Activated T-cell treated with anti-CD3 and anti-CD28 coated beads, Interleukin-2, amount 50 U/mL, for 24 hours (primary cell): ENCODE measurements around the gene PLCB1.
A peak's percentile ranks its signal among the peaks of the same experiment; 100 is the strongest.

Experiments used
- DNase-seq: peaks from one replicate; pipeline ENCODE4 v3.0.0-alpha.2; 2020
- H3K27ac Mint-ChIP-seq: 2 replicates; pipeline ENCODE4 v1.8.0; 2020; ENCODE audit warnings: mild to moderate bottlenecking, mixed read lengths
- H3K27me3 Mint-ChIP-seq: 2 replicates; pipeline ENCODE4 v1.8.0; 2020; ENCODE audit warnings: mixed read lengths
- H3K36me3 Mint-ChIP-seq: 2 replicates; pipeline ENCODE4 v1.8.0; 2020; ENCODE audit warnings: low read depth, mixed read lengths
- H3K4me1 Mint-ChIP-seq: 2 replicates; pipeline ENCODE4 v1.8.0; 2020; ENCODE audit warnings: low read depth, mixed read lengths
- H3K4me3 Mint-ChIP-seq: 2 replicates; pipeline ENCODE4 v1.8.0; 2020; ENCODE audit warnings: mild to moderate bottlenecking, moderate library complexity, mixed read lengths
- H3K9me3 Mint-ChIP-seq: 2 replicates; pipeline ENCODE4 v1.8.0; 2020; ENCODE audit warnings: mixed read lengths

Gene PLCB1

GRCh38 chr20:8161264-8162071 is 29.4 kb downstream of the PLCB1 start:
- Mint-ChIP-seq H3K27me3 (peaks cover 3% of the 10 kb centered on the region), H3K36me3 (peaks cover 3% of the 10 kb centered on the region), H3K4me1 (peaks cover 16% of the 10 kb centered on the region), H3K9me3 (peaks cover 5% of the 10 kb centered on the region), H3K4me3 (no peak overlapping the region), H3K27ac (peak overlapping the region; percentile 51)
- no peak for DNase-seq

GRCh38 chr20:8162610-8163009 is 30.5 kb downstream of the PLCB1 start:
- H3K4me3 Mint-ChIP-seq, result no peak overlapping the region
- H3K27me3 Mint-ChIP-seq, result peaks cover 3% of the 10 kb centered on the region
- no peak overlapping the region for H3K27ac Mint-ChIP-seq
- no peak for DNase-seq
- H3K9me3 Mint-ChIP-seq, result peaks cover 5% of the 10 kb centered on the region
- H3K36me3 Mint-ChIP-seq, result peaks cover 3% of the 10 kb centered on the region
- peaks cover 7% of the 10 kb centered on the region for H3K4me1 Mint-ChIP-seq

- Mint-ChIP-seq H3K9me3 (peaks cover 4% of the 10 kb centered on the region), H3K36me3 (peaks cover 3% of the 10 kb centered on the region), H3K27ac (no peak overlapping the region), H3K27me3 (no peaks in the 10 kb centered on the region), H3K4me1 (peaks cover 7% of the 10 kb centered on the region), H3K4me3 (no peak overlapping the region)
- DNase-seq, result no peak
Measured at GRCh38 chr20:8163543-8163942, 31.5 kb downstream of the PLCB1 start.

GRCh38 chr20:8166730-8167129 is 34.7 kb downstream of the PLCB1 start:
- H3K27ac Mint-ChIP-seq, result no peak overlapping the region
- H3K4me3 Mint-ChIP-seq, result no peak overlapping the region
- DNase-seq, result no peak

GRCh38 chr20:8168785-8169288 is 36.8 kb downstream of the PLCB1 start:
- Mint-ChIP-seq H3K4me3 (no peak overlapping the region), H3K4me1 (no peaks in the 10 kb centered on the region), H3K27me3 (no peaks in the 10 kb centered on the region), H3K36me3 (no peaks in the 10 kb centered on the region), H3K27ac (no peak overlapping the region), H3K9me3 (no peaks in the 10 kb centered on the region)
- no peak for DNase-seq

More at GRCh38 chr20:8166730-8167129, 34.7 kb downstream of the PLCB1 start:
- H3K36me3 Mint-ChIP-seq, result no peaks in the 10 kb centered on the region
- no peaks in the 10 kb centered on the region for H3K9me3 Mint-ChIP-seq
- H3K27me3 Mint-ChIP-seq, result no peaks in the 10 kb centered on the region
- H3K4me1 Mint-ChIP-seq, result peaks cover under 1% of the 10 kb centered on the region

- Mint-ChIP-seq H3K9me3 (no peaks in the 10 kb centered on the region), H3K4me3 (no peak overlapping the region), H3K27me3 (no peaks in the 10 kb centered on the region), H3K4me1 (no peaks in the 10 kb centered on the region), H3K27ac (no peak overlapping the region), H3K36me3 (no peaks in the 10 kb centered on the region)
- DNase-seq, result no peak
Measured at GRCh38 chr20:8170921-8171320, 38.9 kb downstream of the PLCB1 start.

- Mint-ChIP-seq H3K27me3 (no peaks in the 10 kb centered on the region), H3K4me3 (no peak overlapping the region), H3K36me3 (no peaks in the 10 kb centered on the region), H3K9me3 (no peaks in the 10 kb centered on the region), H3K27ac (no peak overlapping the region), H3K4me1 (no peaks in the 10 kb centered on the region)
- DNase-seq, result no peak
Measured at GRCh38 chr20:8172191-8172590, 40.1 kb downstream of the PLCB1 start.

GRCh38 chr20:8175741-8176675 is 43.9 kb downstream of the PLCB1 start:
- Mint-ChIP-seq H3K4me3 (no peak overlapping the region), H3K4me1 (no peaks in the 10 kb centered on the region), H3K27ac (no peak overlapping the region), H3K27me3 (no peaks in the 10 kb centered on the region), H3K36me3 (no peaks in the 10 kb centered on the region), H3K9me3 (no peaks in the 10 kb centered on the region)
- DNase-seq, result no peak

GRCh38 chr20:8183526-8183925 is 51.5 kb downstream of the PLCB1 start:
- no peaks in the 10 kb centered on the region for H3K36me3 Mint-ChIP-seq
- no peaks in the 10 kb centered on the region for H3K9me3 Mint-ChIP-seq
- no peaks in the 10 kb centered on the region for H3K4me1 Mint-ChIP-seq
- DNase-seq, result no peak
- no peak overlapping the region for H3K4me3 Mint-ChIP-seq
- H3K27ac Mint-ChIP-seq, result no peak overlapping the region
- no peaks in the 10 kb centered on the region for H3K27me3 Mint-ChIP-seq

GRCh38 chr20:8187740-8188139 is 55.7 kb downstream of the PLCB1 start:
- H3K36me3 Mint-ChIP-seq, result no peaks in the 10 kb centered on the region
- no peak overlapping the region for H3K27ac Mint-ChIP-seq
- no peak for DNase-seq
- no peaks in the 10 kb centered on the region for H3K27me3 Mint-ChIP-seq
- H3K4me3 Mint-ChIP-seq, result no peak overlapping the region
- H3K4me1 Mint-ChIP-seq, result no peaks in the 10 kb centered on the region
- peaks cover under 1% of the 10 kb centered on the region for H3K9me3 Mint-ChIP-seq

- Mint-ChIP-seq H3K27me3 (no peaks in the 10 kb centered on the region), H3K4me3 (no peak overlapping the region), H3K4me1 (peaks cover 4% of the 10 kb centered on the region), H3K27ac (no peak overlapping the region), H3K9me3 (peaks cover 11% of the 10 kb centered on the region), H3K36me3 (peaks cover 3% of the 10 kb centered on the region)
- DNase-seq, result no peak
Measured at GRCh38 chr20:8190043-8190880, 58.2 kb downstream of the PLCB1 start.

GRCh38 chr20:8194721-8195120 is 62.7 kb downstream of the PLCB1 start:
- H3K27me3 Mint-ChIP-seq, result no peaks in the 10 kb centered on the region
- H3K27ac Mint-ChIP-seq, result no peak overlapping the region
- H3K36me3 Mint-ChIP-seq, result peaks cover 3% of the 10 kb centered on the region
- H3K4me3 Mint-ChIP-seq, result no peak overlapping the region
- peaks cover 4% of the 10 kb centered on the region for H3K4me1 Mint-ChIP-seq
- no peak for DNase-seq
- peaks cover 11% of the 10 kb centered on the region for H3K9me3 Mint-ChIP-seq

GRCh38 chr20:8196096-8196495 is 64.0 kb downstream of the PLCB1 start:
- no peaks in the 10 kb centered on the region for H3K27me3 Mint-ChIP-seq
- H3K36me3 Mint-ChIP-seq, result peaks cover 3% of the 10 kb centered on the region
- H3K9me3 Mint-ChIP-seq, result peaks cover 11% of the 10 kb centered on the region
- peaks cover 4% of the 10 kb centered on the region for H3K4me1 Mint-ChIP-seq
- no peak overlapping the region for H3K27ac Mint-ChIP-seq
- no peak overlapping the region for H3K4me3 Mint-ChIP-seq
- no peak for DNase-seq

- no peaks in the 10 kb centered on the region for H3K27me3 Mint-ChIP-seq
Measured at GRCh38 chr20:8200220-8200619, 68.2 kb downstream of the PLCB1 start.

More at GRCh38 chr20:8200220-8200619, 68.2 kb downstream of the PLCB1 start:
- Mint-ChIP-seq H3K27ac (no peak overlapping the region), H3K9me3 (no peaks in the 10 kb centered on the region), H3K36me3 (no peaks in the 10 kb centered on the region), H3K4me1 (no peaks in the 10 kb centered on the region), H3K4me3 (no peak overlapping the region)
- no peak for DNase-seq
